ENCODE data around the gene MBD3. TPM values are rescaled to one million over a fixed set of nuclear protein-coding genes. Genes with fewer than 3 reads are reported as not detected.

Gene MBD3
- total RNA-seq, 1 donor from 2014 or later: 71.9 TPM

GRCh38 chr19:1577090-1577928, 15.4 kb downstream of the MBD3 start:
- no peak for FAIRE-seq
- Histone ChIP-seq H3K27me3 (ENCODE audit: insufficient read depth, low read length) (no peaks in the 10 kb centered on the region), H2AFZ (ENCODE audit: low read depth, low read length) (no peak overlapping the region), H3K27ac (ENCODE audit: low read depth, low read length) (no peak overlapping the region), H4K20me1 (ENCODE audit: insufficient read depth, low read length) (peaks cover 11% of the 10 kb centered on the region), H3K4me1 (ENCODE audit: insufficient read depth, low read length) (no peaks in the 10 kb centered on the region), H3K9me3 (ENCODE audit: insufficient read depth, low read depth, low read length) (no peaks in the 10 kb centered on the region), H3K4me2 (ENCODE audit: low read length) (no peak overlapping the region), H3K36me3 (ENCODE audit: insufficient read depth, low read length) (peaks cover 4% of the 10 kb centered on the region), H3K79me2 (ENCODE audit: insufficient read depth, low read length) (no peaks in the 10 kb centered on the region), H3K4me3 (ENCODE audit: insufficient read depth, low read depth, low read length) (no peak overlapping the region), H3K9ac (ENCODE audit: low read length) (no peak overlapping the region)
- no peak for DNase-seq (ENCODE audit: low read depth)
- no peak overlapping the region for H3K27ac Mint-ChIP-seq (ENCODE audit: unreplicated experiment)
- TF ChIP-seq EZH2 (IDR thresholded peaks at IDR 0.05; ENCODE audit: insufficient read depth, low read length): no peak
- TF ChIP-seq, protein P1, sequence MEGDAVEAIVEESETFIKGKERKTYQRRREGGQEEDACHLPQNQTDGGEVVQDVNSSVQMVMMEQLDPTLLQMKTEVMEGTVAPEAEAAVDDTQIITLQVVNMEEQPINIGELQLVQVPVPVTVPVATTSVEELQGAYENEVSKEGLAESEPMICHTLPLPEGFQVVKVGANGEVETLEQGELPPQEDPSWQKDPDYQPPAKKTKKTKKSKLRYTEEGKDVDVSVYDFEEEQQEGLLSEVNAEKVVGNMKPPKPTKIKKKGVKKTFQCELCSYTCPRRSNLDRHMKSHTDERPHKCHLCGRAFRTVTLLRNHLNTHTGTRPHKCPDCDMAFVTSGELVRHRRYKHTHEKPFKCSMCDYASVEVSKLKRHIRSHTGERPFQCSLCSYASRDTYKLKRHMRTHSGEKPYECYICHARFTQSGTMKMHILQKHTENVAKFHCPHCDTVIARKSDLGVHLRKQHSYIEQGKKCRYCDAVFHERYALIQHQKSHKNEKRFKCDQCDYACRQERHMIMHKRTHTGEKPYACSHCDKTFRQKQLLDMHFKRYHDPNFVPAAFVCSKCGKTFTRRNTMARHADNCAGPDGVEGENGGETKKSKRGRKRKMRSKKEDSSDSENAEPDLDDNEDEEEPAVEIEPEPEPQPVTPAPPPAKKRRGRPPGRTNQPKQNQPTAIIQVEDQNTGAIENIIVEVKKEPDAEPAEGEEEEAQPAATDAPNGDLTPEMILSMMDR (IDR thresholded peaks at IDR 0.05; ENCODE audit: insufficient read depth, low read depth, low read length): no peak
- H3K27me3 Mint-ChIP-seq (ENCODE audit: low read depth, unreplicated experiment): no peaks in the 10 kb centered on the region
- H3K4me1 Mint-ChIP-seq (ENCODE audit: low read depth, unreplicated experiment): no peaks in the 10 kb centered on the region
- H3K36me3 Mint-ChIP-seq (ENCODE audit: low read depth, unreplicated experiment): peaks cover 8% of the 10 kb centered on the region
- no peaks in the 10 kb centered on the region for H3K9me3 Mint-ChIP-seq (ENCODE audit: unreplicated experiment)
- no peak overlapping the region for H3K4me3 Mint-ChIP-seq (ENCODE audit: unreplicated experiment)

- H3K4me1 Mint-ChIP-seq (ENCODE audit: low read depth, unreplicated experiment): no peaks in the 10 kb centered on the region
- Histone ChIP-seq H3K9ac (ENCODE audit: low read length) (no peak overlapping the region), H2AFZ (ENCODE audit: low read depth, low read length) (no peak overlapping the region), H3K27ac (ENCODE audit: low read depth, low read length) (no peak overlapping the region), H3K4me1 (ENCODE audit: insufficient read depth, low read length) (no peaks in the 10 kb centered on the region), H3K9me3 (ENCODE audit: insufficient read depth, low read depth, low read length) (no peaks in the 10 kb centered on the region), H3K79me2 (ENCODE audit: insufficient read depth, low read length) (no peaks in the 10 kb centered on the region), H3K36me3 (ENCODE audit: insufficient read depth, low read length) (peaks cover 4% of the 10 kb centered on the region), H4K20me1 (ENCODE audit: insufficient read depth, low read length) (peaks cover 11% of the 10 kb centered on the region), H3K27me3 (ENCODE audit: insufficient read depth, low read length) (no peaks in the 10 kb centered on the region), H3K4me2 (ENCODE audit: low read length) (no peak overlapping the region), H3K4me3 (ENCODE audit: insufficient read depth, low read depth, low read length) (no peak overlapping the region)
- no peak overlapping the region for H3K27ac Mint-ChIP-seq (ENCODE audit: unreplicated experiment)
- H3K9me3 Mint-ChIP-seq (ENCODE audit: unreplicated experiment): no peaks in the 10 kb centered on the region
- FAIRE-seq (no peak), DNase-seq (ENCODE audit: low read depth) (no peak)
- TF ChIP-seq EZH2 (IDR thresholded peaks at IDR 0.05; ENCODE audit: insufficient read depth, low read length): no peak
- TF ChIP-seq, protein P1 (IDR thresholded peaks at IDR 0.05; ENCODE audit: insufficient read depth, low read depth, low read length): no peak
- H3K27me3 Mint-ChIP-seq (ENCODE audit: low read depth, unreplicated experiment): no peaks in the 10 kb centered on the region
- H3K36me3 Mint-ChIP-seq (ENCODE audit: low read depth, unreplicated experiment): peaks cover 8% of the 10 kb centered on the region
- H3K4me3 Mint-ChIP-seq (ENCODE audit: unreplicated experiment): no peak overlapping the region
Observed at GRCh38 chr19:1576242-1577089, 16.2 kb downstream of the MBD3 start.

All from astrocyte (in vitro differentiated cells and primary cell).